ENCODE data around the gene TSPAN9.

Gene TSPAN9

DNA sequence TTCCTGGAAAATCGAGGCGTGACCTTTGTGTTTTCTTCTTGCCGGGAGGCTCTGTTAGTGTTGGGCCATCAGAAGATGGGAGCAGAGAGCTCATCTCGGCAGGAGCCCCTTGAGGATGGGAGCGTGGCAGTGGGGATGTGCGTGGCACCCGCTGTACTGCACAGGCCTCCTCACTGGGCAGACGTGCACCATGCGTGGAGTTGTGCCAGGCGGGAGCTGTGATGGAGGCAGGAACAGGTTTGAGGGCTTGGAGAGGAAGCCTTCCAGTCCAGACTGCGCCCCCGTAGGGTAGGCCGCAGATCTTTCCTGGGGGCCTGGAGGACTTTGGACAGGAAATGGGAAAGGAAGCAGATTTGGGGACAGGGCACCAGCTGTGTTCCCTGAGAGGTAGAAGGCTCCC lies 197.5 kb downstream of the TSPAN9 start:
- no peak for ATAC-seq (ENCODE audit: low read depth)
- Histone ChIP-seq H3K4me3 (ENCODE audit: severe bottlenecking) (no peak overlapping the region), H3K27ac (ENCODE audit: poor library complexity, severe bottlenecking) (no peak overlapping the region), H3K27me3 (ENCODE audit: insufficient read depth, poor library complexity, severe bottlenecking) (no peaks in the 10 kb centered on the region), H3K4me1 (ENCODE audit: insufficient read depth, poor library complexity, severe bottlenecking) (no peaks in the 10 kb centered on the region), H3K9me3 (ENCODE audit: severe bottlenecking) (no peaks in the 10 kb centered on the region), H3K36me3 (ENCODE audit: low read depth) (no peaks in the 10 kb centered on the region)
- no peak for DNase-seq (ENCODE audit: low spot score)
- TF ChIP-seq, protein P1, sequence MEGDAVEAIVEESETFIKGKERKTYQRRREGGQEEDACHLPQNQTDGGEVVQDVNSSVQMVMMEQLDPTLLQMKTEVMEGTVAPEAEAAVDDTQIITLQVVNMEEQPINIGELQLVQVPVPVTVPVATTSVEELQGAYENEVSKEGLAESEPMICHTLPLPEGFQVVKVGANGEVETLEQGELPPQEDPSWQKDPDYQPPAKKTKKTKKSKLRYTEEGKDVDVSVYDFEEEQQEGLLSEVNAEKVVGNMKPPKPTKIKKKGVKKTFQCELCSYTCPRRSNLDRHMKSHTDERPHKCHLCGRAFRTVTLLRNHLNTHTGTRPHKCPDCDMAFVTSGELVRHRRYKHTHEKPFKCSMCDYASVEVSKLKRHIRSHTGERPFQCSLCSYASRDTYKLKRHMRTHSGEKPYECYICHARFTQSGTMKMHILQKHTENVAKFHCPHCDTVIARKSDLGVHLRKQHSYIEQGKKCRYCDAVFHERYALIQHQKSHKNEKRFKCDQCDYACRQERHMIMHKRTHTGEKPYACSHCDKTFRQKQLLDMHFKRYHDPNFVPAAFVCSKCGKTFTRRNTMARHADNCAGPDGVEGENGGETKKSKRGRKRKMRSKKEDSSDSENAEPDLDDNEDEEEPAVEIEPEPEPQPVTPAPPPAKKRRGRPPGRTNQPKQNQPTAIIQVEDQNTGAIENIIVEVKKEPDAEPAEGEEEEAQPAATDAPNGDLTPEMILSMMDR (IDR thresholded peaks at IDR 0.05; ENCODE audit: poor library complexity, severe bottlenecking), result no peak

DNA sequence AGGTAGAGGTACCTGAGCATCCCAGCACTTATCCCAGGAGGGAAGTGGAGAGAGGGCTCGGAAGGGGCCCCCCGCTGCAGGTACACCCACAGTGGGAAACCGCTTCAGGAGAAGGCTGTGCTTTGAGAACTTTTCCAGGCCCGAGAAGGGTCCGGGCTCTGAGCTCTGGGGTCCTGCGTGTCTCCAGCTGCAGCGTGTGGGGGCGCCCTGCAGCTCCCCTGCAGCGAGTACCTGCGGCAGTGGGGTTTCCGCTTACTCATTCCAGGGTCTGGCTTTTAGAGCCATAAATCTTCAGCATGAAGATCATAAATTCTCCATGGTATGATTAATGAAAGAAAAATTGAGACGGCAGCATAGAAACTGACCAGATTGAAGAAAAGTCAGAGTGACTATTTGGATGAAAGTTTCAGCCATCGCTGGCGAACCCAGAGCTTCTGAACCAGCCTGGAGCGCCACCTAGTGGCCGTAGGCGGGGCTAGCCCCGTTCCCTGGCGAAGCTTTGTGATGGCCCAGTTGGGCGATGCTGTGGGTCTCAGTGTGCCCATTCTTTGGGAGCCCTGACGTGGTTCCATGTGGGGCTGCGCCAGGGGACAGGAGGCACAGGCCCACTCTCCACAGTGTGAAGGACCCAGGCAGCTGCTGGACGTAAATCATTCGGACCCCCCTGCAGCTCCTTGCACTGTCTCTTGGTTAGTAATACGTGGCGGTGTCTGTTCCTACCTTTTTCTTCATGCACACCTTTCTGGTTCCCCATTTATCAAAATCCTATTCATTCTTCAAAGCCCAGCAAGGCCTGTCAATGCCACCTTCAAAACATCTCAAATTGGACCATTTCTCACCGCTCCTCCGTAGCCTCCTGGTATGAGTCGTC lies 198.2 kb downstream of the TSPAN9 start:
- TF ChIP-seq, protein P1 (IDR thresholded peaks at IDR 0.05; ENCODE audit: poor library complexity, severe bottlenecking), result peak; percentile 97
- H3K9me3 ChIP-seq (ENCODE audit: severe bottlenecking), result no peaks in the 10 kb centered on the region
- no peaks in the 10 kb centered on the region for H3K36me3 ChIP-seq (ENCODE audit: low read depth)
- H3K27ac ChIP-seq (ENCODE audit: poor library complexity, severe bottlenecking), result no peak overlapping the region
- H3K27me3 ChIP-seq (ENCODE audit: insufficient read depth, poor library complexity, severe bottlenecking), result no peaks in the 10 kb centered on the region
- H3K4me3 ChIP-seq (ENCODE audit: severe bottlenecking), result no peak overlapping the region
- H3K4me1 ChIP-seq (ENCODE audit: insufficient read depth, poor library complexity, severe bottlenecking), result no peaks in the 10 kb centered on the region
- no peak for DNase-seq (ENCODE audit: low spot score)
- ATAC-seq (ENCODE audit: low read depth), result peak; percentile 76

DNA sequence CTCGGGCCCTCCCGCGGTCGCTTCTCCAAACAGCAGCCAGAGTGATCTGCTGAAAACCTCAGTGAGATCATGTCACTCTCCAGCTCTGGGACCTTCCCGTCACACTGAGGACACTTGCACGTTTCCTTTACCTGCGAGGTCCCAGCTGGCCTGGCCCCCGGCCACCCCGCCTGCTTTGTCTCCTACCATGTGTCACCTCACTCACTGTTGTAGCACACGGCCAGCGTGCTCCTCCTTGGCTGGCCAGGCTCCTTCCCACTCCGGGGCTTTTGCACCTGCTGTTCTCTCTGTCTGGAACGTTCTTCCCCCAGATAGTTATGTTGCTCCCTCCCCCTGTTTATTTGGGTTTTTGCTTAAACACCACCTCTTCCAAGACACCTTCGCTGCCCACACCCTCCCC lies 199.0 kb downstream of the TSPAN9 start:
- Histone ChIP-seq H3K4me3 (ENCODE audit: severe bottlenecking) (no peak overlapping the region), H3K36me3 (ENCODE audit: low read depth) (no peaks in the 10 kb centered on the region), H3K4me1 (ENCODE audit: insufficient read depth, poor library complexity, severe bottlenecking) (no peaks in the 10 kb centered on the region), H3K9me3 (ENCODE audit: severe bottlenecking) (no peaks in the 10 kb centered on the region), H3K27ac (ENCODE audit: poor library complexity, severe bottlenecking) (no peak overlapping the region), H3K27me3 (ENCODE audit: insufficient read depth, poor library complexity, severe bottlenecking) (no peaks in the 10 kb centered on the region)
- no peak for DNase-seq (ENCODE audit: low spot score)
- TF ChIP-seq, protein P1 (IDR thresholded peaks at IDR 0.05; ENCODE audit: poor library complexity, severe bottlenecking), result no peak
- ATAC-seq (ENCODE audit: low read depth), result no peak

DNA sequence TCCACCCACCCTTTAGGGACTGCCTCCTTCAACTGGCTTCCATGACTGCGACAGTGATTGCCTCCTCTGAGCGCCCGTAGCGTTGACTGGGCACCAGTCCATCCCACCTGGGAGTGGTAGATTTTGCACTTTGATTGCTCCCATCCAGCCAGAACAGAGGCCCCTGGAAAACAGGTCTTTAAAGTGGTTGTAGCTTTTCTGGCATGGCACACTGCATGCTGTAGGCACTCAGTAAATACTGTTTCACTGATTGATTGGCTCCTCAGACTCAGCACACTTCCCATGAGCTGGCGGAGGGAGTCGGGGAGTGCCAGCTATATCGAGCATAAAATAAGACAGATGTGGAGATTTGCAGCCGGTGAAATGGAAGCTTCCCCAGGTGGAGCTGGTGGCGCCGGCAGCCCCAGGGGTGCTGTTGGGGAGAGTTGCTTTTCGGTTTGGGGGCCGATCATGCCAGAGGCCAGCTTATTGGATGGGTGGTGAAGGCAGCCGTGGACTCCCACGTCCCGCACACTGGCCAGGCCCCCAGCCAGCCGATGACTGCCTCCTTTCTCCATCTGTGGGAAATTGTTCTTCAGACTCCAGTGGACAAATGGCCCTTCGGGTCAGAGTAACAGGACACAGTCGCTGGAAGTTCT lies 200.2 kb downstream of the TSPAN9 start:
- TF ChIP-seq, protein P1 (IDR thresholded peaks at IDR 0.05; ENCODE audit: poor library complexity, severe bottlenecking), result no peak
- H3K27ac ChIP-seq (ENCODE audit: poor library complexity, severe bottlenecking), result no peak overlapping the region
- no peaks in the 10 kb centered on the region for H3K4me1 ChIP-seq (ENCODE audit: insufficient read depth, poor library complexity, severe bottlenecking)
- no peaks in the 10 kb centered on the region for H3K27me3 ChIP-seq (ENCODE audit: insufficient read depth, poor library complexity, severe bottlenecking)
- no peak for DNase-seq (ENCODE audit: low spot score)
- ATAC-seq (ENCODE audit: low read depth), result no peak
- H3K4me3 ChIP-seq (ENCODE audit: severe bottlenecking), result no peak overlapping the region
- no peaks in the 10 kb centered on the region for H3K36me3 ChIP-seq (ENCODE audit: low read depth)
- H3K9me3 ChIP-seq (ENCODE audit: severe bottlenecking), result no peaks in the 10 kb centered on the region
